Karpas-422 (cell line): ENCODE data around the gene DLL3. TPM values are rescaled to one million over a fixed set of nuclear protein-coding genes. Genes with fewer than 3 reads are reported as not detected.
A peak's percentile ranks its signal among the peaks of the same experiment; 100 is the strongest.

Source experiments
- DNase-seq: peaks from one replicate; pipeline ENCODE4 v3.0.0-alpha.2; 2015
- H2AFZ ChIP-seq: fragments of 200-600 bp; sonication (generic); 2 replicates; pipeline ENCODE4 v1.6.1; 2014; ENCODE audit warnings: antibody characterized with exemption, low read length, mixed read lengths
- H3K27ac ChIP-seq: fragments of 200-600 bp; sonication (generic); 2 replicates; pipeline ENCODE4 v1.5.1; 2014; ENCODE audit warnings: mild to moderate bottlenecking, low read length, moderate library complexity
- H3K27me3 ChIP-seq: fragments of 200-600 bp; sonication (generic); 2 replicates; pipeline ENCODE4 v1.6.1; 2014; ENCODE audit warnings: low read length, mixed read lengths
- H3K36me3 ChIP-seq: fragments of 200-600 bp; sonication (generic); 2 replicates; pipeline ENCODE4 v1.6.1; 2014; ENCODE audit warnings: low read length, mixed read lengths; ENCODE audit not compliant: insufficient read depth
- H3K4me1 ChIP-seq: fragments of 200-600 bp; sonication (generic); 2 replicates; pipeline ENCODE4 v1.6.1; 2014; ENCODE audit warnings: mild to moderate bottlenecking, low read length, mixed read lengths
- H3K4me2 ChIP-seq: fragments of 200-600 bp; sonication (generic); 2 replicates; pipeline ENCODE4 v1.6.1; 2014; ENCODE audit warnings: low read length, low read depth, mild to moderate bottlenecking; ENCODE audit not compliant: poor library complexity, severe bottlenecking
- H3K4me3 ChIP-seq: fragments of 200-600 bp; sonication (generic); 2 replicates; pipeline ENCODE4 v1.5.1; 2014; ENCODE audit warnings: mild to moderate bottlenecking, antibody characterized with exemption, low read length, mixed read lengths
- H3K79me2 ChIP-seq: fragments of 200-600 bp; sonication (generic); 2 replicates; pipeline ENCODE4 v1.6.1; 2014; ENCODE audit warnings: mild to moderate bottlenecking, low read length, mixed read lengths
- H3K9ac ChIP-seq: fragments of 200-600 bp; sonication (generic); 2 replicates; pipeline ENCODE4 v1.6.0; 2014; ENCODE audit warnings: low read length
- H3K9me2 ChIP-seq: fragments of 200-600 bp; sonication (generic), shearing (Covaris generic); replicated peaks from 2 replicates; pipeline ENCODE4 v1.6.0; 2014; ENCODE audit warnings: mild to moderate bottlenecking, low read length, moderate library complexity; ENCODE audit not compliant: insufficient read depth
- H3K9me3 ChIP-seq: fragments of 300-700, 200-600 bp; sonication (generic); 2 replicates; pipeline ENCODE4 v1.6.1; 2014; ENCODE audit warnings: low read length, mixed read lengths
- H4K20me1 ChIP-seq: fragments of 200-600 bp; sonication (generic); 2 replicates; pipeline ENCODE4 v1.6.1; 2014; ENCODE audit warnings: mild to moderate bottlenecking, antibody characterized with exemption, low read length, low read depth; ENCODE audit not compliant: insufficient read depth
- total RNA-seq: library from RNA; depleted of rRNA; stranded (reverse); fragments of >200 nt; shearing (Covaris generic); gene quantifications from 2 replicates; pipeline ENCODE4 v1.2.3, GENCODE V29; 2014; ENCODE audit warnings: low replicate concordance

Gene DLL3
- total RNA-seq, 1 experiment from 2014 or later, result 2.6 TPM

- Histone ChIP-seq H4K20me1 (no peaks in the 10 kb centered on the region), H3K4me1 (no peaks in the 10 kb centered on the region), H3K27me3 (no peaks in the 10 kb centered on the region), H3K27ac (no peak overlapping the region), H3K36me3 (no peaks in the 10 kb centered on the region), H3K9me2 (no peaks in the 10 kb centered on the region), H3K9ac (no peak overlapping the region), H3K4me2 (no peak overlapping the region), H3K79me2 (no peaks in the 10 kb centered on the region), H2AFZ (no peak overlapping the region), H3K9me3 (no peaks in the 10 kb centered on the region), H3K4me3 (no peak overlapping the region)
- no peak for DNase-seq
Observed at GRCh38 chr19:39516270-39516669, 17.5 kb downstream of the DLL3 start.

GRCh38 chr19:39517432-39517831, 18.7 kb downstream of the DLL3 start:
- H3K4me2 ChIP-seq, result no peak overlapping the region
- DNase-seq, result no peak
- no peak overlapping the region for H2AFZ ChIP-seq
- no peak overlapping the region for H3K9ac ChIP-seq
- H3K9me3 ChIP-seq, result no peaks in the 10 kb centered on the region
- no peaks in the 10 kb centered on the region for H4K20me1 ChIP-seq
- H3K79me2 ChIP-seq, result no peaks in the 10 kb centered on the region
- no peak overlapping the region for H3K4me3 ChIP-seq
- no peaks in the 10 kb centered on the region for H3K4me1 ChIP-seq
- no peaks in the 10 kb centered on the region for H3K27me3 ChIP-seq
- H3K9me2 ChIP-seq, result no peaks in the 10 kb centered on the region
- H3K27ac ChIP-seq, result no peak overlapping the region
- H3K36me3 ChIP-seq, result no peaks in the 10 kb centered on the region

GRCh38 chr19:39518458-39518857, 19.7 kb downstream of the DLL3 start:
- H3K79me2 ChIP-seq, result no peaks in the 10 kb centered on the region
- no peak overlapping the region for H2AFZ ChIP-seq
- no peak for DNase-seq
- H3K4me2 ChIP-seq, result no peak overlapping the region
- H3K27ac ChIP-seq, result no peak overlapping the region
- no peaks in the 10 kb centered on the region for H3K4me1 ChIP-seq
- H3K27me3 ChIP-seq, result no peaks in the 10 kb centered on the region
- H3K36me3 ChIP-seq, result no peaks in the 10 kb centered on the region
- H3K9me2 ChIP-seq, result no peaks in the 10 kb centered on the region
- H3K9me3 ChIP-seq, result no peaks in the 10 kb centered on the region
- H3K9ac ChIP-seq, result no peak overlapping the region
- no peaks in the 10 kb centered on the region for H4K20me1 ChIP-seq
- no peak overlapping the region for H3K4me3 ChIP-seq

- Histone ChIP-seq H3K4me1 (no peaks in the 10 kb centered on the region), H3K79me2 (no peaks in the 10 kb centered on the region), H2AFZ (no peak overlapping the region), H3K4me3 (no peak overlapping the region), H3K4me2 (no peak overlapping the region), H3K36me3 (no peaks in the 10 kb centered on the region), H4K20me1 (no peaks in the 10 kb centered on the region), H3K9me3 (no peaks in the 10 kb centered on the region), H3K27ac (no peak overlapping the region), H3K9me2 (no peaks in the 10 kb centered on the region), H3K27me3 (no peaks in the 10 kb centered on the region), H3K9ac (no peak overlapping the region)
- no peak for DNase-seq
Observed at GRCh38 chr19:39518975-39519374, 20.2 kb downstream of the DLL3 start.

GRCh38 chr19:39520541-39521484, 22.1 kb downstream of the DLL3 start:
- no peak overlapping the region for H3K9ac ChIP-seq
- H3K27me3 ChIP-seq, result no peaks in the 10 kb centered on the region
- H3K79me2 ChIP-seq, result no peaks in the 10 kb centered on the region
- no peaks in the 10 kb centered on the region for H3K4me1 ChIP-seq
- no peak overlapping the region for H3K27ac ChIP-seq
- no peaks in the 10 kb centered on the region for H3K9me3 ChIP-seq
- no peak for DNase-seq
- no peak overlapping the region for H3K4me3 ChIP-seq
- H3K36me3 ChIP-seq, result no peaks in the 10 kb centered on the region
- H3K9me2 ChIP-seq, result no peaks in the 10 kb centered on the region
- H4K20me1 ChIP-seq, result no peaks in the 10 kb centered on the region
- H3K4me2 ChIP-seq, result no peak overlapping the region
- no peak overlapping the region for H2AFZ ChIP-seq

GRCh38 chr19:39524495-39524894, 25.7 kb downstream of the DLL3 start:
- no peak overlapping the region for H3K27ac ChIP-seq
- no peak overlapping the region for H3K4me3 ChIP-seq
- no peak overlapping the region for H2AFZ ChIP-seq
- no peaks in the 10 kb centered on the region for H3K27me3 ChIP-seq
- H3K9ac ChIP-seq, result no peak overlapping the region
- no peaks in the 10 kb centered on the region for H3K36me3 ChIP-seq
- H4K20me1 ChIP-seq, result no peaks in the 10 kb centered on the region
- no peak overlapping the region for H3K4me2 ChIP-seq
- H3K9me2 ChIP-seq, result no peaks in the 10 kb centered on the region
- H3K4me1 ChIP-seq, result no peaks in the 10 kb centered on the region
- H3K9me3 ChIP-seq, result no peaks in the 10 kb centered on the region
- DNase-seq, result no peak
- H3K79me2 ChIP-seq, result no peaks in the 10 kb centered on the region

GRCh38 chr19:39525205-39525604, 26.5 kb downstream of the DLL3 start:
- Histone ChIP-seq H3K27ac (no peak overlapping the region), H3K36me3 (no peaks in the 10 kb centered on the region), H3K9me2 (no peaks in the 10 kb centered on the region), H3K27me3 (no peaks in the 10 kb centered on the region), H3K4me1 (no peaks in the 10 kb centered on the region), H3K9ac (no peak overlapping the region), H2AFZ (no peak overlapping the region), H3K79me2 (no peaks in the 10 kb centered on the region; the same call in 1 of the 2 replicates), H4K20me1 (no peaks in the 10 kb centered on the region), H3K4me3 (no peak overlapping the region), H3K9me3 (no peaks in the 10 kb centered on the region), H3K4me2 (no peak overlapping the region)
- no peak for DNase-seq

- Histone ChIP-seq H3K27me3 (no peaks in the 10 kb centered on the region), H3K4me3 (peak overlapping the region; percentile 94), H3K9ac (peak overlapping the region; percentile 91), H3K4me2 (peak overlapping the region; percentile 97), H3K9me2 (no peaks in the 10 kb centered on the region), H3K9me3 (no peaks in the 10 kb centered on the region), H2AFZ (peak overlapping the region; percentile 87; the same call in 1 of the 2 replicates), H4K20me1 (no peaks in the 10 kb centered on the region), H3K27ac (no peak overlapping the region), H3K36me3 (no peaks in the 10 kb centered on the region), H3K79me2 (peaks cover 12% of the 10 kb centered on the region), H3K4me1 (peaks cover 30% of the 10 kb centered on the region)
- no peak for DNase-seq
Observed at GRCh38 chr19:39531834-39532232, 33.1 kb downstream of the DLL3 start.
